ENCODE measurements around the gene SLC9A7.

Gene SLC9A7

GRCh38 chrX:46653482-46653881, 105.4 kb downstream of the SLC9A7 start:
- no peak overlapping the region for H3K4me3 ChIP-seq
- no peak for DNase-seq (ENCODE audit: low spot score)
- no peak overlapping the region for H3K27ac ChIP-seq
- no peak for TF ChIP-seq CTCF (IDR thresholded peaks at IDR 0.05)

GRCh38 chrX:46649421-46650260, 109.3 kb downstream of the SLC9A7 start:
- no peak for DNase-seq (ENCODE audit: low spot score)
- Histone ChIP-seq H3K4me3 (no peak overlapping the region), H3K27ac (no peak overlapping the region)
- no peak for TF ChIP-seq CTCF (IDR thresholded peaks at IDR 0.05)

- Histone ChIP-seq H3K4me3 (no peak overlapping the region), H3K27ac (no peak overlapping the region)
- no peak for TF ChIP-seq CTCF (IDR thresholded peaks at IDR 0.05)
- DNase-seq (ENCODE audit: low spot score): no peak
Observed at GRCh38 chrX:46648660-46649059, 110.3 kb downstream of the SLC9A7 start.

DNA sequence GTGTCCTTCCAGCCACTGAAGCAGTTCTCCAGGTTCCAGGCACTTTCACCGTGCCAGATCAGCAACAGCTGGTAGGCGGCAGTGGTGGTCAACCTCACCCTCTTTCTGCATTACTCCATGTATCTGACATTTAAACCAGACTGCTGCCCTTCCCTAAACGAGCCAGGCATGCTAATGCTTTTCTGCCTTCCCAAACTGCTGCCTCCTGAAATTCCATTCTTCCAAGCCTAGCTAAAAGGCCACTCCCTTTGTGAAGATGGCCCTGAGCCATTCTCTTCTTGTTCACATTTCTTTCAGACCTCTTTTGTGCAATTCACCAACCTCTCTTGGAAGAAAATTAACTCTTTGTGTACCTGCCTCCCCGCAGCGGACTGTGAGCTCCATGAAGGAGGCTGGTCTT, 111.7 kb downstream of the SLC9A7 start:
- TF ChIP-seq CTCF (IDR thresholded peaks at IDR 0.05): no peak
- no peak for DNase-seq (ENCODE audit: low spot score)
- no peak overlapping the region for H3K4me3 ChIP-seq
- no peak overlapping the region for H3K27ac ChIP-seq

DNA sequence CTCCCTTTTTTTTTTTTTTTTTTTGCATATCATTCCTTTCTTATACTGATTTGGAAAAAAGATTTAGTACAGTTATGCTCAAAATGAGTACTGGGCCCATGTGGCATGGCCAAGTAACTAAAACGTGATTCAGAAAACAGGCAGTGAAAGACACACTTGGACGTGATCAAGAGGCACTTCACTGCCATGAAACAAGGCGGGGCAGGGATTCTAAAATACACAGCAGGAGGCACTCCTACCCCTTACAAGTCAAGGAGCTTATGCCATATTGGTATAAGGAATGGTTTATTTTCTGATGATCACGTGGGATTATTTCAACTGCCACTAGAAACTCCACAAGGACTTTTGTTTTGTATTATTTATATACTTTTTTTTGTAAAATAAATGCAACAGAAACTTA, 113.3 kb downstream of the SLC9A7 start:
- H3K27ac ChIP-seq: no peak overlapping the region
- H3K4me3 ChIP-seq: no peak overlapping the region
- no peak for TF ChIP-seq CTCF (IDR thresholded peaks at IDR 0.05)
- no peak for DNase-seq (ENCODE audit: low spot score)

- no peak overlapping the region for H3K4me3 ChIP-seq
- DNase-seq (ENCODE audit: low spot score): no peak
- H3K27ac ChIP-seq: no peak overlapping the region
- no peak for TF ChIP-seq CTCF (IDR thresholded peaks at IDR 0.05)
Observed at GRCh38 chrX:46643636-46644035, 115.3 kb downstream of the SLC9A7 start.

- Histone ChIP-seq H3K4me3 (no peak overlapping the region), H3K27ac (no peak overlapping the region)
- DNase-seq (ENCODE audit: low spot score): no peak
- TF ChIP-seq CTCF (IDR thresholded peaks at IDR 0.05): no peak
Observed at GRCh38 chrX:46642145-46642544, 116.8 kb downstream of the SLC9A7 start.

All from coronary artery (tissue), 2 donors.